Measurements from ENCODE around the gene SLC17A1. TPM values are rescaled to one million over a fixed set of nuclear protein-coding genes. Genes with fewer than 3 reads are reported as not detected.

Gene SLC17A1
- total RNA-seq, 4 donors from 2014 or later: not detected

DNA sequence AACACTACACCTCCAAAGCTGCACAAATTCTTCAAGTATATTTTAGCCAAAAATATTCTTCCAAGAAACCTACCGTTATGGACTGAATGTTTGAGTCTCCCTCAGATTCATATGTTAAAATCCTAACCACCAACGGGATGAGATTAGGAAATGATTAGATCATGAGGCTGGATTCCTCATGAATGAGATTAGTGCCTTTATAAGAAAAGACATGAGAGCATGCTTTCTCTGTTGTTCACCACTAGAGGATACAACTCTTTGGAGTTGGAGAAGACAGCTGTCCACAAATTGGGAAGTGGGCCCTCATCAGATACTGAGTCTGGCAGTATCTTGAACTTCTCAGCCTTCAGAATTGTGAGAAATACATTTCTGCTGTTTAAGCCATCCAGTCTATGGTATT, 84.4 kb downstream of the SLC17A1 start:
- Histone ChIP-seq H3K36me3 (no peaks in the 10 kb centered on the region), H3K4me3 (no peak overlapping the region), H3K4me1 (no peaks in the 10 kb centered on the region), H3K27ac (no peak overlapping the region), H3K9me3 (no peaks in the 10 kb centered on the region), H3K27me3 (no peaks in the 10 kb centered on the region)
- TF ChIP-seq EP300 (IDR thresholded peaks at IDR 0.05): no peak
- TF ChIP-seq CTCF (IDR thresholded peaks at IDR 0.05): no peak
- WGBS, 2 donors: 85 to 93% methylated on average over 2 of the region's 2 CpGs
- no peak for DNase-seq (ENCODE audit: low spot score in 2 of 2)

GRCh38 chr6:25746968-25747367, 84.9 kb downstream of the SLC17A1 start:
- DNase-seq (ENCODE audit: low spot score in 2 of 2): no peak
- TF ChIP-seq POLR2A (IDR thresholded peaks at IDR 0.05) (no peak), CTCF (IDR thresholded peaks at IDR 0.05) (no peak), EP300 (IDR thresholded peaks at IDR 0.05) (no peak)
- Histone ChIP-seq H3K4me1 (no peaks in the 10 kb centered on the region), H3K4me3 (no peak overlapping the region), H3K27ac (no peak overlapping the region), H3K9me3 (no peaks in the 10 kb centered on the region), H3K27me3 (no peaks in the 10 kb centered on the region), H3K36me3 (no peaks in the 10 kb centered on the region)
- WGBS, 2 donors: 75 to 84% methylated on average over 1 of the region's 1 CpG

DNA sequence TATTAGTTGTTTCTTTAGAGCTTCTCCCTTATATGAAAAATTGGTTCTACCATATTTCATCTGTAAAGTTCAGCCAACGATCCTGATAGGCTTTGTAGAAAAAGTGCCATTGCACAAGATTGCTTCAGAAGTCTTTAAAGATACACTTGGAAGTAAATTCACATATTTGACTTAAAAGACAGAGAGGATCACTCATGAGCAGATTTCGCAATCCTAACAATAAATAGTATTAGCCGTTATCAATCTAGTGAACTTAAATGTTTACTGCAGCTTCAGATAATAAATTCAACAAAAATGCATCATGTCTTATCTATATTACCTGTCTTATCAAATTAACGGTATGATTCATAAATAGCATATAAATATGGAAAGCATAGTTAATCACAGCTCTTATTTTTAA, 86.0 kb downstream of the SLC17A1 start:
- no peaks in the 10 kb centered on the region for H3K4me1 ChIP-seq
- no peaks in the 10 kb centered on the region for H3K9me3 ChIP-seq
- no peak for DNase-seq (ENCODE audit: low spot score in 2 of 2)
- TF ChIP-seq POLR2A (IDR thresholded peaks at IDR 0.05) (no peak), EP300 (IDR thresholded peaks at IDR 0.05) (no peak), CTCF (IDR thresholded peaks at IDR 0.05) (no peak)
- H3K27me3 ChIP-seq: no peaks in the 10 kb centered on the region
- no peaks in the 10 kb centered on the region for H3K36me3 ChIP-seq
- H3K4me3 ChIP-seq: no peak overlapping the region
- H3K27ac ChIP-seq: no peak overlapping the region
- 88 to 92% methylated on average over 4 of the region's 4 CpGs for WGBS, 2 donors

DNA sequence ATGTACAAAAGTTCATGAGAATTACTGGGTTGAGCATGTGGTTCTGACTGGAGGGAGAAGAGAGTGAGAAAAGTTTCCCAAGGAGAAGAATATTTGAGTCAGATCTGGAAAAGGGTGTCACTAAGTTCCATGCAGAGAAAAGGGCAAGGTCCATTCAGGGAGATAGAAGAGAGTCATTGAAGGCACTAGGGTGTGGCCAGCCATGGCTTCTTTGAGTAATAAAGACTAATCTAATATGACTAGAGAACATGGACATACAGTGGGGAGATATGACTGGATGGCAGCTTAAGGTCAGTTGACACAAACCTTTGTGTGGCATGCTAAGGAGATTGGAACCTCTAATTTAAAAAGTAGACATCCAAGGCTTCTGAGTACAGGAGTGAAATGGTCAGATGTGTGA, 88.0 kb downstream of the SLC17A1 start:
- Histone ChIP-seq H3K4me1 (no peaks in the 10 kb centered on the region), H3K27ac (no peak overlapping the region), H3K27me3 (no peaks in the 10 kb centered on the region), H3K36me3 (no peaks in the 10 kb centered on the region), H3K9me3 (no peaks in the 10 kb centered on the region), H3K4me3 (no peak overlapping the region)
- DNase-seq (ENCODE audit: low spot score in 2 of 2): no peak
- TF ChIP-seq POLR2A (IDR thresholded peaks at IDR 0.05): no peak
- no peak for TF ChIP-seq CTCF (IDR thresholded peaks at IDR 0.05)
- no peak for TF ChIP-seq EP300 (IDR thresholded peaks at IDR 0.05)

- DNase-seq (ENCODE audit: low spot score in 2 of 2): no peak
- H3K9me3 ChIP-seq: peaks cover 0 to 5% (median 0%) of the 10 kb centered on the region in 4 donors
- no peak overlapping the region for H3K4me3 ChIP-seq
- peaks cover 0 to 9% of the 10 kb centered on the region in 2 donors for H3K27me3 ChIP-seq
- no peak overlapping the region for H3K27ac ChIP-seq
- no peak for TF ChIP-seq EP300 (IDR thresholded peaks at IDR 0.05)
- no peak for TF ChIP-seq POLR2A (IDR thresholded peaks at IDR 0.05)
- TF ChIP-seq CTCF (IDR thresholded peaks at IDR 0.05): no peak
- no peaks in the 10 kb centered on the region for H3K36me3 ChIP-seq
- no peaks in the 10 kb centered on the region for H3K4me1 ChIP-seq
These were observed 96.6 kb downstream of the SLC17A1 start for GRCh38 chr6:25735261-25735660.

Other genes starting within 250 kb of the SLC17A1 start
- gene SCGN, start 179.8 kb downstream of the SLC17A1 start, total RNA-seq: not detected
- not detected for gene SLC17A4, start 77.3 kb downstream of the SLC17A1 start, total RNA-seq
- gene SLC17A3, start 42.2 kb upstream of the SLC17A1 start, total RNA-seq: not detected
- not detected for gene SLC17A2, start 98.6 kb upstream of the SLC17A1 start, total RNA-seq
- gene TRIM38, start 130.8 kb upstream of the SLC17A1 start, total RNA-seq: 10 to 100 TPM in 2 of 4 donors, 1 to 10 TPM in 2; 8.8 to 12.2 (median 9.5) TPM

All from tibial nerve (tissue), 4 donors.